Measurements from ENCODE around the gene LARGE1.

DNA sequence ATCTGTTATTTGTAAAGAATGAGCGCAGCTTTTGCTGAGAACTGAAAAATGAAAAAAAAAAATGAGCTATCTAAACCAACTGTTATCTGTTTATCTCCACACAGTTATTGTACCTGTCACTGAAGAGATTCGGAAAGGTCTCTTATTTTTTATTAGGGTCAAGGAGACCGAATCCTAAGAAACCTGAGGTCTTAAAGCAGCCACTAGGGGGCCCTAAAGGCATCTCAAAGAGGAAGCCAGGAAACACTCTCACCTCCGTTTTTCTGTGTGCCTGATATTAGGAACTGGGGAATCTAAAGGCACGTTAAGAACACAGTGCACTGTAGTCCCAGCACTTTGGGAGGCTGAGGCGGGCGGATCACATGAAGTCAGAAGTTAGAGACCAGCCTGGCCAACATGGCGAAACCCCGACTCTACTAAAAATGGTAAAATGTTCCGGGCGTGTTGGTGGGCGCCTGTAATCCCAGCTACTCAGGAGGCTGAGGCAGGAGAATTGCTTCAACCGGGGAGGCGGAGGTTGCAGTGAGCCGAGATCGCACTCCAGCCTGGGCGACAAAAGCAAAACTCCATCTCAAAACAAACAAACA lies 3.5 kb upstream of the LARGE1 start:
- no peak for TF ChIP-seq YY1 (IDR thresholded peaks at IDR 0.05; ENCODE audit: extremely low read depth, insufficient replicate concordance, low read depth, low read length)
- TF ChIP-seq POLR2A (IDR thresholded peaks at IDR 0.05; ENCODE audit: borderline replicate concordance, extremely low read depth, insufficient read depth, insufficient read length) = no peak
- TF ChIP-seq, protein P1, sequence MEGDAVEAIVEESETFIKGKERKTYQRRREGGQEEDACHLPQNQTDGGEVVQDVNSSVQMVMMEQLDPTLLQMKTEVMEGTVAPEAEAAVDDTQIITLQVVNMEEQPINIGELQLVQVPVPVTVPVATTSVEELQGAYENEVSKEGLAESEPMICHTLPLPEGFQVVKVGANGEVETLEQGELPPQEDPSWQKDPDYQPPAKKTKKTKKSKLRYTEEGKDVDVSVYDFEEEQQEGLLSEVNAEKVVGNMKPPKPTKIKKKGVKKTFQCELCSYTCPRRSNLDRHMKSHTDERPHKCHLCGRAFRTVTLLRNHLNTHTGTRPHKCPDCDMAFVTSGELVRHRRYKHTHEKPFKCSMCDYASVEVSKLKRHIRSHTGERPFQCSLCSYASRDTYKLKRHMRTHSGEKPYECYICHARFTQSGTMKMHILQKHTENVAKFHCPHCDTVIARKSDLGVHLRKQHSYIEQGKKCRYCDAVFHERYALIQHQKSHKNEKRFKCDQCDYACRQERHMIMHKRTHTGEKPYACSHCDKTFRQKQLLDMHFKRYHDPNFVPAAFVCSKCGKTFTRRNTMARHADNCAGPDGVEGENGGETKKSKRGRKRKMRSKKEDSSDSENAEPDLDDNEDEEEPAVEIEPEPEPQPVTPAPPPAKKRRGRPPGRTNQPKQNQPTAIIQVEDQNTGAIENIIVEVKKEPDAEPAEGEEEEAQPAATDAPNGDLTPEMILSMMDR (IDR thresholded peaks at IDR 0.05 in 2 of 3, conservative IDR thresholded peaks at IDR 0.05 in 1 of 3; ENCODE audit: borderline replicate concordance in 1 of 3, insufficient read depth in 1 of 3, low read depth in 2 of 3, low read length in 2 of 3) = peak; percentile 6 to 72 (median 67); a peak in 4 of 6 replicates
- TF ChIP-seq FOSL1 (IDR thresholded peaks at IDR 0.05; ENCODE audit: low read depth) = no peak
- TF ChIP-seq POLR2AphosphoS5 (IDR thresholded peaks at IDR 0.05; ENCODE audit: low read depth, low read length) = no peak
- TF ChIP-seq, protein P2, sequence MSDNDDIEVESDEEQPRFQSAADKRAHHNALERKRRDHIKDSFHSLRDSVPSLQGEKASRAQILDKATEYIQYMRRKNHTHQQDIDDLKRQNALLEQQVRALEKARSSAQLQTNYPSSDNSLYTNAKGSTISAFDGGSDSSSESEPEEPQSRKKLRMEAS (IDR thresholded peaks at IDR 0.05) = no peak
- TF ChIP-seq, protein P3, sequence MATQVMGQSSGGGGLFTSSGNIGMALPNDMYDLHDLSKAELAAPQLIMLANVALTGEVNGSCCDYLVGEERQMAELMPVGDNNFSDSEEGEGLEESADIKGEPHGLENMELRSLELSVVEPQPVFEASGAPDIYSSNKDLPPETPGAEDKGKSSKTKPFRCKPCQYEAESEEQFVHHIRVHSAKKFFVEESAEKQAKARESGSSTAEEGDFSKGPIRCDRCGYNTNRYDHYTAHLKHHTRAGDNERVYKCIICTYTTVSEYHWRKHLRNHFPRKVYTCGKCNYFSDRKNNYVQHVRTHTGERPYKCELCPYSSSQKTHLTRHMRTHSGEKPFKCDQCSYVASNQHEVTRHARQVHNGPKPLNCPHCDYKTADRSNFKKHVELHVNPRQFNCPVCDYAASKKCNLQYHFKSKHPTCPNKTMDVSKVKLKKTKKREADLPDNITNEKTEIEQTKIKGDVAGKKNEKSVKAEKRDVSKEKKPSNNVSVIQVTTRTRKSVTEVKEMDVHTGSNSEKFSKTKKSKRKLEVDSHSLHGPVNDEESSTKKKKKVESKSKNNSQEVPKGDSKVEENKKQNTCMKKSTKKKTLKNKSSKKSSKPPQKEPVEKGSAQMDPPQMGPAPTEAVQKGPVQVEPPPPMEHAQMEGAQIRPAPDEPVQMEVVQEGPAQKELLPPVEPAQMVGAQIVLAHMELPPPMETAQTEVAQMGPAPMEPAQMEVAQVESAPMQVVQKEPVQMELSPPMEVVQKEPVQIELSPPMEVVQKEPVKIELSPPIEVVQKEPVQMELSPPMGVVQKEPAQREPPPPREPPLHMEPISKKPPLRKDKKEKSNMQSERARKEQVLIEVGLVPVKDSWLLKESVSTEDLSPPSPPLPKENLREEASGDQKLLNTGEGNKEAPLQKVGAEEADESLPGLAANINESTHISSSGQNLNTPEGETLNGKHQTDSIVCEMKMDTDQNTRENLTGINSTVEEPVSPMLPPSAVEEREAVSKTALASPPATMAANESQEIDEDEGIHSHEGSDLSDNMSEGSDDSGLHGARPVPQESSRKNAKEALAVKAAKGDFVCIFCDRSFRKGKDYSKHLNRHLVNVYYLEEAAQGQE (IDR thresholded peaks at IDR 0.05; ENCODE audit: low read depth) = no peak
- TF ChIP-seq, protein P4, sequence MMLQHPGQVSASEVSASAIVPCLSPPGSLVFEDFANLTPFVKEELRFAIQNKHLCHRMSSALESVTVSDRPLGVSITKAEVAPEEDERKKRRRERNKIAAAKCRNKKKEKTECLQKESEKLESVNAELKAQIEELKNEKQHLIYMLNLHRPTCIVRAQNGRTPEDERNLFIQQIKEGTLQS (IDR thresholded peaks at IDR 0.05) = no peak
- no peak for TF ChIP-seq EGR1 (IDR thresholded peaks at IDR 0.05; ENCODE audit: low read depth)
- peak; percentile 35; the same call in 1 of the 2 replicates for TF ChIP-seq RAD21 (IDR thresholded peaks at IDR 0.05; ENCODE audit: low read depth)
